SU-DHL-6 (cell line): ENCODE results near the gene TSPAN16.

Experiments
- CTCF ChIP-seq: fragments of 200-600 bp; sonication (generic); IDR thresholded peaks from one replicate; pipeline ENCODE4 v1.5.1; 2017; ENCODE audit warnings: antibody characterized with exemption, mild to moderate bottlenecking, low read length, moderate library complexity; ENCODE audit not compliant: insufficient read depth, poor library complexity, severe bottlenecking
- EZH2phosphoT487 ChIP-seq: fragments of 200-600 bp; sonication (generic), shearing (Covaris generic); conservative IDR thresholded peaks from 2 replicates; pipeline ENCODE4 v1.6.1; 2018; ENCODE audit warnings: mild to moderate bottlenecking, antibody characterized with exemption, low read length, moderate library complexity, mixed read lengths

DNA sequence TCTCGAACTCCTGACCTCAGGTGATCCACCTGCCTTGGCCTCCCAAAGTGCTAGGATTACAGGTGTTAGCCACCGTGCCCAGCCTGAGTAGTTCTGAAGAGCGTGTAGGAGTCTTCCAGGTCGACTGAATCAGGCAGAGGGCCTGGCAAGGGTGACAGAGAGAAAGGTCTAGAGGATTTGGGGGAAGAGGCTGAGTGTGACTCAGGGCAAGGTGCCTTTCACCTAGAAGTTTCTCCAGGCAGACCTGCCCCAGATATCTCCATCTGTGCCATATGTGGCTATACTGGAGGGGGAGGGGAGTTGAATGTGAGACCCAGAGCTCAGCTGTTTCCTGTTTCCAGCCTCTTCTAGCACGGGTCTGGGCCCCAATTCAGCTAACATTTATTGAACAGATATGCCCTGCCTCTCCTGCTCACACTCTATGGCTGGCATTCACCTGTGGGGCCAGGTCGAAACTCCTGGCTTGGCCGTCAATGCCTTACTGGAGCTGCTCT, 51.6 kb downstream of the TSPAN16 start:
- TF ChIP-seq CTCF (no peak), EZH2phosphoT487 (no peak)
